Medulla oblongata (tissue), 1 donor: Measurements from ENCODE around the gene PCSK5.

Source experiments
- DNase-seq: peaks from one replicate; pipeline ENCODE4 v3.0.0-alpha.2; 2015; ENCODE audit errors: extremely low spot score

Gene PCSK5

GRCh38 chr9:76188905-76189304 lies 298.4 kb downstream of the PCSK5 start:
- DNase-seq, result no peak

DNA sequence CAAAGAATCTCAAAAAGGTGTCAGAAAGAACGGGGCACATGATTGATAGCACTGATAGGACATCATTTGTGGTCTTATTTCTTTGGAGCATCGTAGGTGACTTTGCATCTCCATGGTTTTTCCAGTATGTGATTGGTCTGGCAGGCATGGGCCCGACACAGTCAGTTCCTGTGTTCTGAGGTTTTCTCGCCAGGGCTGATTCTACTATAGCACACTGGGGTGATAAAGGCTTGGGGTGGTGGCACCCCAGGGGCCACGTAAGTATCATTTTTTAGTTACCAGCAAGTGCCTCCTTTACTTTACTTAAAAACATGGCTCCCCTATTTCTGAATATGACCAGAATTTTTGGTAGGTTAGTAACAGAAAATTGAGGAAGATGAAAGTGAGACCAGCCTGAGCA lies 301.0 kb downstream of the PCSK5 start:
- DNase-seq, result no peak

GRCh38 chr9:76192013-76192412 lies 301.5 kb downstream of the PCSK5 start:
- no peak for DNase-seq

- no peak for DNase-seq
Observed at GRCh38 chr9:76194896-76195295, 304.4 kb downstream of the PCSK5 start.

GRCh38 chr9:76198336-76198735 lies 307.9 kb downstream of the PCSK5 start:
- no peak for DNase-seq

DNA sequence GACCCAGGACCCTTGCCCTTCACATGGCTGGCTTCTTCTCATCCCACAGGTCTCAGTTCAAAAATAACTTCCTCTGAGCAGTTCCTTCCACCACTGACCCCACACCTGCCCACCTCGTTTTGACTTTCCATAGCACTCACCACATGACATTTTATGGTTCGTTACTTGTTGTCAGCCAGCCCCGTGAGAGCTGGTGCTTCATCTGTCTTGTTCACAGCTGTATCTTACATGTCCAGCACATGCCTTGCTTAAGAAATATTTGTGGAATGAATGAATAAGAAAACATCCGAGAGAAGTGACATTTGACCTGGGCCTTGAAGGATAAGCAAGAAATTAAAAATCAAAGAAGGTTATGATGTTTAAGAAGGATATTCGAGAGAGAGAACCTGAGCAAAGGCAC lies 309.8 kb downstream of the PCSK5 start:
- DNase-seq, result no peak

DNA sequence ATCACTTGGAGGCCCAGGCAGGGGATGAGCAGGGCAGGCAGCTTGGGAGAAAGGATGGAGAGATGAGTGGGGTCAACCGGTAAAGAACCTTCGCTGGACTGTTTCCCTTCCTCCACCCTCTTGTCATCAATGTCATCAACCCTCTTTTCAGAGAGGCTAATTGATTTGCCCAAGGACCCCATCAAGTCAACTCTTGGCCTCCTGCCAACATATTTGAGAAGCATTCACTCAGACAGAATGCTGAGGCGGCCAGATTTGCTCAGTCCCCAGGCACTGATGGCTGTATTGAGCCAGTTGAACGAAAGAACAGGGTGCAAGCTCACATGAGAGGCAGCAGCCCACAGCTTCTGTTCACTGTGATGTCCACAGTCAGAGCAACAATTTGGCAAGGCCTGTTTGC lies 310.3 kb downstream of the PCSK5 start:
- no peak for DNase-seq

- DNase-seq, result no peak
Observed at GRCh38 chr9:76203373-76203772, 312.9 kb downstream of the PCSK5 start.

GRCh38 chr9:76206821-76207220 lies 316.3 kb downstream of the PCSK5 start:
- no peak for DNase-seq

- DNase-seq, result no peak
Observed at GRCh38 chr9:76213751-76214150, 323.3 kb downstream of the PCSK5 start.

GRCh38 chr9:76215066-76215465 lies 324.6 kb downstream of the PCSK5 start:
- DNase-seq, result no peak

DNA sequence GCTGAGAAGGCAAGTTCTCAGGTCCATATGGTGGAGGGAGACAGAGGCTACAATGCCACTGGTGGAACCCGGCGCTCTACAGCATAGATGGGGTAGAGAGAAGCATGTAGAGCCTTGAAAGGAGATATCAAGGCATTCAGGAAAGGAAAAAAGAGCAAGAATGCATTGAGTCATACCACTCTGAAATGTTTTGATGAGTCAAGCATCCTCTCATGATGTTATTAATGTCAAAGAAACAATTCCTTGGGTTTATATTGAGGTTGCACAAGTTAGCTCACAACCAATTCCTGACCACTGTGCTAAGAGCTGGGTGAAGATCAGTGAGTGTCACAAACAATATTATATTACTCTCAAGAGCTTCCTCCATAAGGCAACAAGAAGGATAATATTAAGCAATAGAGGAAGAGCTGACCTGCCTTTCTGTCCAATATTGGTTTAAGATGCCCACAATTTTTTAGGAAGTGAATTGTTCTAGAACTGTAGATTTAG lies 325.7 kb downstream of the PCSK5 start:
- DNase-seq, result no peak

GRCh38 chr9:76218117-76218885 lies 327.8 kb downstream of the PCSK5 start:
- no peak for DNase-seq

- DNase-seq, result no peak
Observed at GRCh38 chr9:76218886-76219445, 328.5 kb downstream of the PCSK5 start.

DNA sequence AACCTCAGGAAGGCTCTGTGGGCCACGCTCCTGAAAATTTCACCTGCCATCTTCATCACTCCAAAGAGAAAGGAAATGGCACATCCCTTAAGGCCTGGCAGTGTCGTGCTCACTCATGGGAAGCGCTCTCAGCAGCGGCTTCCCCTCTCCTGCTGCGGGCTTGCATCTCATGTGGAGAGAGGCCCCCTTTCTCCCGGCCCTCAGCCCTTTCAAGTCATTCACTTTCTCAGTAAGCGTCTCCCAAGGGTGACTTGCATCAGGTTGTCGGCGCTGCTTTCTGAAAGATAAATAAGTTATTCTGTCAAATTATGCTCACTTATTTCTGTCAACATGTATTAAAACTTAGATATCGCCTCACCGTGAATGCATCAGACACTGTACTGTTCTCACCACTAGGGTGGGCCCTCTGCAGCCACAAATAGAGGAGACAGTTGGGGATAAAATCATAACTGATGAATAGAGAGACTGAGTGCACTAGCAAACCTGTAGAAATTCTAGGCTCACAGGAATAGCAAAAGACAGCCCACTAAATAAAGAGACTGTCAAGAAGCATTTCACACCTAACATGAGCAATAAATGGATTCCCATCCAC lies 329.2 kb downstream of the PCSK5 start:
- DNase-seq, result no peak

DNA sequence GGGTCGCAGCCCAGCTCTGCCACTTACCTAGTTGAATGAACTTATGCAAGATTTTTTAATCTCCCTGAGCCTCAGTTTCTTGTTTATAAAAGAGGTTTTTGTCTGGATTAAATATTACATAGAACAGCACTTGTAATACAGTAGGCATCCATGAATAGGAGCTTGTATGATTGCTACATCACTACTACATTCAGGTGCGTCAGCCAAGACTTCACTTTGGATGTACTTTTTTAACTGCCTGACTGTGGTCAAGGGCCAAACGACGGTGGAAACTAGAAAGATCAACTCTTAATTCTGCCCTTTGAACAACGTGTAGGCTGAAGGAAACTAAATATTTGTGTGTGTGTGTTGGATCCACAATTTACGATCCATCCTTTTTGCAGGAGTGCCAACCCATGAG lies 330.9 kb downstream of the PCSK5 start:
- no peak for DNase-seq

- no peak for DNase-seq
Observed at GRCh38 chr9:76223749-76224340, 333.4 kb downstream of the PCSK5 start.

DNA sequence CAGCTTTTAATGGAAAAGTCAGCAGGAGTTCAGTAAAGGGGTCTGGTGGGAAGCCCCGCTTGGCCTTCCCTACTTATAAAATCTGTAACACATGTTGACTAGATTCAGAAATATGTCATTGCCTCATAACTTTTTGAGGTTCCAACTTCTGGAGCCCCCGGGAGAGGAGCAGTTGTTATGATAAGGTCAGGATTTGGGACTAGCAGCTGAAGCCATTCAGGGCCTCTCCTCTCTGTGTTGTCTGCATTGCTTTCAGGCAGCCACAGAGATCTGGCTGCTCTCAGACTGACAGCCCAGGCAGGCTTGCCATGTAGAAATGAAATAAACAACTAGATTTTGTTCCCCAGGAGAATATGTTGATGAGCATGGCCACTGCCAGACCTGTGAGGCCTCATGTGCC lies 336.7 kb downstream of the PCSK5 start:
- no peak for DNase-seq

- no peak for DNase-seq
Observed at GRCh38 chr9:76231001-76231400, 340.5 kb downstream of the PCSK5 start.

GRCh38 chr9:76232861-76233489 lies 342.5 kb downstream of the PCSK5 start:
- DNase-seq, result no peak

- no peak for DNase-seq
Observed at GRCh38 chr9:76240578-76240977, 350.1 kb downstream of the PCSK5 start.

- no peak for DNase-seq
Observed at GRCh38 chr9:76245518-76245917, 355.0 kb downstream of the PCSK5 start.
